Neutrophil (primary cell): Measurements from ENCODE around the gene CLEC3B.

Experiments
- H3K27ac ChIP-seq: fragments of 200-600 bp; sonication (generic); 2 replicates; pipeline ENCODE4 v1.5.1; 2016; ENCODE audit warnings: mild to moderate bottlenecking, moderate library complexity
- H3K27me3 ChIP-seq: fragments of 200-600 bp; sonication (generic); 2 replicates; pipeline ENCODE4 v1.6.0; 2016; ENCODE audit warnings: mild to moderate bottlenecking
- H3K36me3 ChIP-seq: fragments of 200-600 bp; sonication (generic); 2 replicates; pipeline ENCODE4 v1.5.1; 2017
- H3K4me1 ChIP-seq, 2 experiments: fragments of 200-600 bp in 1 of 2; sonication (generic) in 1 of 2; 1 replicate in 1 of 2; 2 replicates in 1 of 2; pipeline versions ENCODE4 v1.5.1 to v1.6.1; 2013 to 2016; ENCODE audit warnings: low read depth in 1 of 2, low read length in 1 of 2, mild to moderate bottlenecking in 1 of 2, moderate library complexity in 1 of 2; ENCODE audit not compliant: control insufficient read depth in 1 of 2, insufficient read depth in 1 of 2
- H3K4me3 ChIP-seq, 2 experiments: fragments of 200-600 bp in 1 of 2; sonication (generic) in 1 of 2; 1 replicate in 1 of 2; 2 replicates in 1 of 2; pipeline ENCODE4 v1.5.1; 2013 to 2016; ENCODE audit warnings: low read depth in 1 of 2, low read length in 1 of 2, mild to moderate bottlenecking in 1 of 2, moderate library complexity in 1 of 2
- H3K9me3 ChIP-seq: fragments of 200-600 bp; sonication (generic); 2 replicates; pipeline ENCODE4 v1.5.1; 2016
- CTCF ChIP-seq: fragments of 200-600 bp; sonication (generic); IDR thresholded peaks from 2 replicates; pipeline ENCODE4 v1.5.1; 2016; ENCODE audit warnings: antibody characterized with exemption

Gene CLEC3B

GRCh38 chr3:45055411-45056143 is 29.5 kb downstream of the CLEC3B start:
- Histone ChIP-seq H3K36me3 (no peaks in the 10 kb centered on the region), H3K4me1 (peaks cover 33 to 55% of the 10 kb centered on the region in 2 experiments), H3K4me3 (no peak overlapping the region), H3K27ac (peak overlapping the region; percentile 81), H3K27me3 (no peaks in the 10 kb centered on the region), H3K9me3 (no peaks in the 10 kb centered on the region)
- TF ChIP-seq CTCF = peak; percentile 33

- no peaks in the 10 kb centered on the region for H3K36me3 ChIP-seq
- H3K27ac ChIP-seq = peak overlapping the region; percentile 81
- H3K4me3 ChIP-seq = no peak overlapping the region
- no peaks in the 10 kb centered on the region for H3K9me3 ChIP-seq
- no peak for TF ChIP-seq CTCF
- H3K27me3 ChIP-seq = no peaks in the 10 kb centered on the region
- H3K4me1 ChIP-seq = peaks cover 33 to 55% of the 10 kb centered on the region in 2 experiments
Measured at GRCh38 chr3:45056608-45057301, 30.7 kb downstream of the CLEC3B start.

GRCh38 chr3:45057557-45057956 is 31.5 kb downstream of the CLEC3B start:
- Histone ChIP-seq H3K36me3 (no peaks in the 10 kb centered on the region), H3K4me1 (peaks cover 39 to 56% of the 10 kb centered on the region in 2 experiments), H3K27me3 (no peaks in the 10 kb centered on the region), H3K9me3 (no peaks in the 10 kb centered on the region), H3K4me3 (no peak overlapping the region), H3K27ac (no peak overlapping the region)
- TF ChIP-seq CTCF = no peak

GRCh38 chr3:45059132-45059531 is 33.0 kb downstream of the CLEC3B start:
- no peak for TF ChIP-seq CTCF
- no peaks in the 10 kb centered on the region for H3K27me3 ChIP-seq
- no peaks in the 10 kb centered on the region for H3K36me3 ChIP-seq
- no peak overlapping the region for H3K27ac ChIP-seq
- no peaks in the 10 kb centered on the region for H3K9me3 ChIP-seq
- peaks cover 44 to 47% of the 10 kb centered on the region in 2 experiments for H3K4me1 ChIP-seq
- no peak overlapping the region for H3K4me3 ChIP-seq

GRCh38 chr3:45060165-45060892 is 34.2 kb downstream of the CLEC3B start:
- Histone ChIP-seq H3K4me3 (no peak overlapping the region), H3K36me3 (no peaks in the 10 kb centered on the region), H3K4me1 (peaks cover 44 to 47% of the 10 kb centered on the region in 2 experiments), H3K9me3 (no peaks in the 10 kb centered on the region), H3K27me3 (no peaks in the 10 kb centered on the region), H3K27ac (no peak overlapping the region)
- TF ChIP-seq CTCF = no peak
